HEK293 (cell line): ENCODE results near the gene RNASEH2A.

Experiments used
- AEBP2 ChIP-seq: fragments of 450-650 bp; formaldehyde crosslinking; IDR thresholded peaks from 2 replicates; pipeline ENCODE4 v1.5.1; 2016; ENCODE audit warnings: missing biosample characterization, missing genetic modification characterization, borderline replicate concordance
- HIC1 ChIP-seq: fragments of 450-650 bp; formaldehyde crosslinking; IDR thresholded peaks from 2 replicates; pipeline ENCODE4 v1.5.1; 2016; ENCODE audit warnings: missing biosample characterization, missing genetic modification characterization
- HOXC10 ChIP-seq: sonication (generic); formaldehyde crosslinking; IDR thresholded peaks from 2 replicates; pipeline ENCODE4 v1.8.1; 2023; ENCODE audit warnings: mild to moderate bottlenecking, missing genetic modification reagents
- KLF1 ChIP-seq: fragments of 450-650 bp; formaldehyde crosslinking; IDR thresholded peaks from 2 replicates; pipeline ENCODE4 v1.5.1; 2016; ENCODE audit warnings: missing biosample characterization, missing genetic modification characterization
- PATZ1 ChIP-seq: fragments of 450-650 bp; formaldehyde crosslinking; IDR thresholded peaks from 2 replicates; pipeline ENCODE4 v1.5.1; 2016; ENCODE audit warnings: missing biosample characterization, missing genetic modification characterization
- REPIN1 ChIP-seq: fragments of 450-650 bp; formaldehyde crosslinking; IDR thresholded peaks from 2 replicates; pipeline ENCODE4 v1.5.1; 2017; ENCODE audit warnings: missing biosample characterization, missing genetic modification characterization, low read depth
- ZBTB17 ChIP-seq: fragments of 450-650 bp; formaldehyde crosslinking; IDR thresholded peaks from 2 replicates; pipeline ENCODE4 v1.5.1; 2016; ENCODE audit warnings: missing biosample characterization, missing genetic modification characterization
- ZFP3 ChIP-seq: fragments of 450-650 bp; formaldehyde crosslinking; IDR thresholded peaks from 2 replicates; pipeline ENCODE4 v1.5.1; 2016; ENCODE audit warnings: low read depth, missing biosample characterization, missing genetic modification characterization
- ZFP41 ChIP-seq: fragments of 450-650 bp; formaldehyde crosslinking; IDR thresholded peaks from 2 replicates; pipeline ENCODE4 v1.5.1; 2016; ENCODE audit warnings: missing biosample characterization, missing genetic modification characterization, borderline replicate concordance
- ZNF114 ChIP-seq: fragments of 450-650 bp; formaldehyde crosslinking; IDR thresholded peaks from 2 replicates; pipeline ENCODE4 v1.5.0; 2017; ENCODE audit warnings: missing biosample characterization, missing genetic modification characterization
- ZNF148 ChIP-seq: fragments of 450-650 bp; formaldehyde crosslinking; IDR thresholded peaks from 2 replicates; pipeline ENCODE4 v1.5.0; 2017; ENCODE audit warnings: missing biosample characterization, missing genetic modification characterization, borderline replicate concordance
- ZNF155 ChIP-seq: fragments of 450-650 bp; formaldehyde crosslinking; IDR thresholded peaks from 2 replicates; pipeline ENCODE4 v1.5.1; 2016; ENCODE audit warnings: missing biosample characterization, missing genetic modification characterization
- ZNF157 ChIP-seq: fragments of 450-650 bp; formaldehyde crosslinking; IDR thresholded peaks from 2 replicates; pipeline ENCODE4 v1.5.1; 2016; ENCODE audit warnings: missing biosample characterization, missing genetic modification characterization
- ZNF23 ChIP-seq: fragments of 450-650 bp; formaldehyde crosslinking; IDR thresholded peaks from 2 replicates; pipeline ENCODE4 v1.5.1; 2016; ENCODE audit warnings: missing biosample characterization, missing genetic modification characterization, borderline replicate concordance
- ZNF24 ChIP-seq: fragments of 450-650 bp; formaldehyde crosslinking; IDR thresholded peaks from 2 replicates; pipeline ENCODE4 v1.5.1; 2016; ENCODE audit warnings: missing biosample characterization, missing genetic modification characterization
- ZNF362 ChIP-seq: fragments of 450-650 bp; formaldehyde crosslinking; IDR thresholded peaks from 2 replicates; pipeline ENCODE4 v1.5.1; 2016; ENCODE audit warnings: missing biosample characterization, missing genetic modification characterization
- ZNF366 ChIP-seq: fragments of 450-650 bp; formaldehyde crosslinking; conservative IDR thresholded peaks from 2 replicates; pipeline ENCODE4 v1.5.1; 2016; ENCODE audit warnings: missing biosample characterization, missing genetic modification characterization
- ZNF423 ChIP-seq: fragments of 450-650 bp; formaldehyde crosslinking; IDR thresholded peaks from 2 replicates; pipeline ENCODE4 v1.5.1; 2016; ENCODE audit warnings: missing biosample characterization, missing genetic modification characterization
- ZNF473 ChIP-seq: fragments of 450-650 bp; formaldehyde crosslinking; IDR thresholded peaks from 2 replicates; pipeline ENCODE4 v1.5.1; 2017; ENCODE audit warnings: missing biosample characterization, missing genetic modification characterization
- ZNF529 ChIP-seq: fragments of 450-650 bp; formaldehyde crosslinking; IDR thresholded peaks from 2 replicates; pipeline ENCODE4 v1.5.1; 2017; ENCODE audit warnings: missing genetic modification characterization, missing biosample characterization; ENCODE audit not compliant: insufficient replicate concordance
- ZNF645 ChIP-seq: fragments of 450-650 bp; formaldehyde crosslinking; IDR thresholded peaks from 2 replicates; pipeline ENCODE4; 2016; ENCODE audit warnings: missing biosample characterization, missing genetic modification characterization
- ZNF692 ChIP-seq: fragments of 450-650 bp; formaldehyde crosslinking; IDR thresholded peaks from 2 replicates; pipeline ENCODE4 v1.5.1; 2016; ENCODE audit warnings: missing biosample characterization, missing genetic modification characterization
- ZNF707 ChIP-seq: fragments of 450-650 bp; formaldehyde crosslinking; IDR thresholded peaks from 2 replicates; pipeline ENCODE4 v1.5.1; 2016; ENCODE audit warnings: missing biosample characterization, missing genetic modification characterization
- ZNF76 ChIP-seq: fragments of 450-650 bp; formaldehyde crosslinking; IDR thresholded peaks from 2 replicates; pipeline ENCODE4; 2016; ENCODE audit warnings: low read depth, missing biosample characterization, missing genetic modification characterization, borderline replicate concordance
- ZNF768 ChIP-seq: fragments of 450-650 bp; formaldehyde crosslinking; IDR thresholded peaks from 2 replicates; pipeline ENCODE4 v1.5.1; 2018; ENCODE audit warnings: missing biosample characterization, mild to moderate bottlenecking, missing genetic modification characterization
- ZNF791 ChIP-seq: fragments of 450-650 bp; formaldehyde crosslinking; IDR thresholded peaks from 2 replicates; pipeline ENCODE4 v1.5.1; 2016; ENCODE audit warnings: missing biosample characterization, missing genetic modification characterization
- ZNF830 ChIP-seq: fragments of 450-650 bp; IDR thresholded peaks from 2 replicates; pipeline ENCODE4 v1.5.0; 2018; ENCODE audit warnings: missing biosample characterization, missing genetic modification characterization, low read depth, mild to moderate bottlenecking, moderate library complexity

The RNASEH2A gene

GRCh38 chr19:12778017-12778904, 28.1 kb upstream of the RNASEH2A start (continued):
- TF ChIP-seq ZNF473 (tag by site-specific recombination): no peak
- TF ChIP-seq ZNF24: no peak
- no peak for TF ChIP-seq AEBP2 (tag by site-specific recombination)
- TF ChIP-seq ZNF791 (tag by site-specific recombination): no peak
- TF ChIP-seq ZNF148 (tag by site-specific recombination): no peak
- no peak; the same call in none of the 2 replicates for TF ChIP-seq HIC1 (tag by site-specific recombination)
- TF ChIP-seq ZNF155: no peak
- TF ChIP-seq ZNF707: no peak
- no peak for TF ChIP-seq ZFP3 (tag by site-specific recombination)
- 0 out of 2 replicates have a peak, but pooled peaks have one; percentile 26 for TF ChIP-seq PATZ1 (tag by site-specific recombination)
- TF ChIP-seq ZBTB17: no peak
- TF ChIP-seq ZNF362 (tag by site-specific recombination): no peak
- TF ChIP-seq HOXC10 (CRISPR knock-in tag): no peak
- no peak for TF ChIP-seq ZNF830 (tag by site-specific recombination)
- no peak for TF ChIP-seq REPIN1 (tag by site-specific recombination)
- no peak for TF ChIP-seq ZNF23 (tag by site-specific recombination)
- no peak for TF ChIP-seq ZNF645 (tag by site-specific recombination)
- no peak for TF ChIP-seq ZFP41 (tag by site-specific recombination)
- TF ChIP-seq ZNF76 (tag by site-specific recombination): peak; percentile 64
- no peak for TF ChIP-seq ZNF114 (tag by site-specific recombination)
- no peak for TF ChIP-seq ZNF529
- TF ChIP-seq ZNF423 (tag by site-specific recombination): no peak
- peak; percentile 48; the same call in 1 of the 2 replicates for TF ChIP-seq KLF1 (tag by site-specific recombination)
- no peak for TF ChIP-seq ZNF692 (tag by site-specific recombination)
- no peak for TF ChIP-seq ZNF157 (tag by site-specific recombination)
- TF ChIP-seq ZNF366 (tag by site-specific recombination): no peak
- TF ChIP-seq ZNF768 (tag by site-specific recombination): no peak
